Stimulated activated CD8-positive, alpha-beta memory T cell treated with anti-CD3 and anti-CD28 coated beads, Interleukin-4, amount 100 ng/mL, for 4 hours (primary cell): Measurements from ENCODE around the gene THYN1.
"Not testable (repeated sequence)": the region's sequence is repeated elsewhere in the genome, so short reads cannot be mapped to it uniquely, and the experiment has no call there.

Experiments
- DNase-seq, 2 donors: peaks; one replicate each; pipeline ENCODE4 v3.0.0-alpha.2; 2020; ENCODE audit warnings: low read depth in 2 of 2, low spot score in 1 of 2

THYN1 gene

GRCh38 chr11:134275534-134276395 lies 22.6 kb upstream of the THYN1 start, which contains the start of gene GLB1L3:
Gene GLB1L3 (plus strand): TSS chr11:134276379. CDS start chr11:134276741, 362 bp downstream.
- DNase-seq: peak; percentile 48 to 49

DNA sequence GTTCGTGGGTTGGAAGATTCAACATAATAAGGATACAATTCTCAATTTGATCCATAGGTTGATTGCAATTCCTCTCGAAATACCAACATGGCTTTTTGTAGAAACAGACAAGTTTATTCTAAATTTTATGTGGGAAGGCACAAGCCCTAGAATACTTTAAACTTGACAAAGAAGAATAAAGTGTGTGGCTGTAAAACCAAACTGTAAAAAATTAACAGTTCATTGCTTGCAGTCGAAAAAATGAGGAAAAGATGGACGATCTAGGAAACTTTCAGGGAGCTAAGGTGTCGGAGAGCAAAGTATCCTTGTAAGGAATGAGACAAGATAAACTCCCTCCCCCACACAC lies 22.0 kb upstream of the THYN1 start:
- no peak for DNase-seq

GRCh38 chr11:134273317-134273712 lies 20.2 kb upstream of the THYN1 start:
- DNase-seq: no peak

DNA sequence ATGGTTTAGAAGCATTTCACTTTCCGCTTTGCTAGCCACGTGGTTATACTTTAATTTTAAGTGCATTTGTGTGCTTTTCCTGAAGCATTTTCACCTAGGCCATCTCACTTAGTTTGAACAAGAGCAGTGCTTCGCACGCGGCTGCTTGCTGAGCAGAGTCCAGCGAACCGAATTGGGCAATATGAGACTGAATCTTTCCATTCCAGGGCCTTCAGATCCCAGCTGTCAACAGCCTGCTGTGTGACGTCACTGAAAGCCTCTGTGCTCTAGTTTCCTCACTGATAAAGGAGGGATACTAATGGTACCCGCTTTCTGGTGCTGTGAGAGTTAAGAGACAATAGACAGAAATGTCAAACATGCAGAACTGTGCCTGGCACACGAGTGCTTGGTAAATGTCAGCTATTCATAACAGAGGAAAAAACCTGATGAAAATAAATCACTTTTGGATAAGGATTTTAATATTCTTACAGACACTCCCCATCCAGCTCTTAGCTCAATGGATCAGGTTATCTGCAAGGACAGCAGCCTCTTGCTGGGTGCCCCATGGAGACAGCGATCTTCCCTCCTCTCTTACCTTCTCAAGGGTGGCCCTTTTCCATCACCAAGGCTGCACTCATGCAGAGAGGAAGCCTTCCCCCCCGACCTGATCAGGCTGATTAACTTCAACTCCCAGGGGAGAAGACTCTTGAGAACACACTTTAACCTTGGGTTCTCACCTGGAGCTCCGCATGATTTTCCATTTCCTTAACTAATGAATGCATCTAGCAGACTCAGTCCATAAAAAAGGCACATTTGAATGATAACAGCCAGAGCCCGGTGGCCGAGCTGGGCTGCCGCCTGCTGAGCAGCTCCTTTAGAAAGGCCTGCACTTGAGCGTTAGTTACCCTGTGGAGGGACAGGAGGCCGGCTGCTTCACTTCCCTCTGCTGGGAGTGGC lies 19.5 kb upstream of the THYN1 start:
- no peak for DNase-seq

DNA sequence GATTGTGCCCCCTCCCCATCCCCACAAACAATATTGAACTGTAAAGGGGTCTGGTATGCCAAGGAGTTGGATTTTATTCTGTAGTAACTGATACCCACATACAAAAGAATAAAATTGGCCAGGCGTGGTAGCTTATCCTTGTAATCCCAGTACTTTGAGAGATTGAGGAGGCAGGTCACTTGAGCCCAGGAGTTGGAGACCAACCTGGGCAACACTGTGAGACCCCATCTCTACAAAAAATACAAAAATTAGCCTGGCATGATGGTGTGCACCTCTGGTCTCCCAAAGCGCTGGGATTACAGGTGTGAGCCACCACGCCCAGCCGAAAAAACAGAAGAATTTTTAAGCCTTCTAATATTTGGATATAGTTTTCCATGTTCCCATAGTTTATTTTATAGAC lies 18.8 kb upstream of the THYN1 start:
- DNase-seq: no peak

- no peak for DNase-seq
Measured at GRCh38 chr11:134270250-134270714, 17.1 kb upstream of the THYN1 start.

GRCh38 chr11:134267966-134268365 lies 14.8 kb upstream of the THYN1 start:
- no peak for DNase-seq

GRCh38 chr11:134267461-134267860 lies 14.3 kb upstream of the THYN1 start:
- DNase-seq: no peak

DNA sequence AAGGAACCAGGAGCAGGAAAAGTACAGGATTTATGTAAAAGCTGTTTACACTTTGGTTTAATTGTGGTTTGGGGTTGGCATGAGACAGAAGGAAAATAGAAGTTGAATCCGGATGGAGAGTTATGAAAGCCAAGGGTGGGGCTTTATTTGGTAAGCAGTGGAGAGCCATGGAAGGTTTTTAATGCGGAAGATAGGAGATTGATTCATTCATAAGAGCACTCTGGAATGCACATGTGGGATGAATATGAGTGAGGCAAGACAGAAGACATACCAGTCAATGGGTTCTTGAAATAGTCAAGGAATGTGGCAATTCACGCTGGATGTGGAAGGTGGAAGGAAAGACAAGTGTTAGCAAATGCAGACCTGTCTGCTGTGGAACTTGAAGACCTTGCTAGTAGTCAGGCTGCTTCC lies 13.7 kb upstream of the THYN1 start:
- DNase-seq: no peak

- no peak for DNase-seq
Measured at GRCh38 chr11:134266440-134266839, 13.3 kb upstream of the THYN1 start.

GRCh38 chr11:134264966-134265764 lies 12.0 kb upstream of the THYN1 start:
- no peak for DNase-seq

DNA sequence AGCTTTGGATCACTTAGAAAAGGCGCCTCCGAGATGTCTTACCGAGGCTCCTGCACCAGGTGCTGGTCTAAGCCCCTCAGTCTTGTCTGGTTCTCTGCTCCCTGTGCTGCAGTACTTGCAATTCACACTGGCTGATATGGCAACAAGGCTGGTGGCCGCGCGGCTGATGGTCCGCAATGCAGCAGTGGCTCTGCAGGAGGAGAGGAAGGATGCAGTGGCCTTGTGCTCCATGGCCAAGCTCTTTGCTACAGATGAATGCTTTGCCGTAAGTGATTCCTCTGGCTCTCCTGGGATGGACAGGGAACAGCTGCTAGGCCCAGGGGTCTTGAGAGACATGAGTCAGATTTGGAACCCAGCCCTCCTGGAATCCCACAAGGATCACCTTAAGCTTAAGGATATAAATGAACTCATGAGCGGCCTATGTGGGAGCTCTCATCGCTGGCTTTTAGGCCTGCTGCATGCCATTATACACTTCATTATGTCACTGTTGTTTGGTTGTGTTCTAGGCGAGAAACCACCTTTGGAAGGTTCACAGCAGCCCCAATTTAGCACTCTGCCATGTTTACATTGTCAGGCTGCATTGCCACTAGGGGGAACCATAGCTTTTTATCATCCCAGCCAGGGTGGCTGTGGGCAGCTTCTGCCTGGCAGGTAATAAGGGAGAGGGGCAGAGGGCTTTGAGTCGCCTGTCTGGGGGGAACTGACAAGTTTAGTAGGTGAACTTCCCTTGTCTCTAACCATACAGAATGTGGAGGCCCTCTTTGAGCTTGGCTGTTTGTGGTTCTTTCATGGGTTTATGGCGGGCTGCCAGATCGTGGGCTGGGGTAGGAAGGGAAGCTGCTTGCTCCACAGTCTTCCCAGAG lies 8.7 kb upstream of the THYN1 start:
- DNase-seq: no peak

- DNase-seq: no peak
Measured at GRCh38 chr11:134260983-134261382, 7.8 kb upstream of the THYN1 start.

DNA sequence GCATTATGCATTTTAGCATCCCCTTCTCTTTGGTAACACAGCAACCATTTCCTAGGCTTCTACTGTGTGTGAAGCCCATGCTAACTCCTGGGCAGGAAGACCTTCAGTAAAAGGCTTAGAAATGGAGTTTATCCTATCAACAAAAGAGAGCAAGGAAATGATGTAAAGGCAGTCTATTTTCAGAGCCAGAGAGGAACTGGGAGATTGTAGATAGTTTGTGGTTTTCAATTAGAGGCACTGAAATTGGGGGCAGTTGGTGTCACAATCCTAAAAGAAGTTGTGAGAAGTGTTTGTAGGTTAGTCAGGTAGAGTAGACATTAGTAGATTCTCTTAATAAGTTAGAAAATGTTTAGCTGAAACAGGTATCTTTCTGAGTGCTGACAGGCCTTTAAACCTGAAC lies 7.4 kb upstream of the THYN1 start:
- no peak for DNase-seq

- no peak for DNase-seq
Measured at GRCh38 chr11:134258577-134258976, 5.4 kb upstream of the THYN1 start.

DNA sequence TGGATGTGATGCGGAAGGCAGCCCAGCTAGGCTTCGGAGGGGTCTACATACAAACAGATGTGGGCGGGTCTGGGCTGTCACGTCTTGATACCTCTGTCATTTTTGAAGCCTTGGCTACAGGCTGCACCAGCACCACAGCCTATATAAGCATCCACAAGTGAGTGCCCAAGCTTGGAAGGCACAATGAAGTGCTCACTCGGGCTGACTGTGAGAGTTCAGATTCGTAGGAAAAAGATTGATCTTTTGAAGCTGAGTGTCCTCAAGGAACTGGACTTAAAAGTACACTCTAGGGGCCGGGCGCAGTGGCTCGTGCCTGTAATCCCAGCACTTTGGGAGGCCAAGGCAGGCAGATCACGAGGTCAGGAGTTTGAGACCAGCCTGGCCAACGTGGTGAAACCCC lies 3.9 kb upstream of the THYN1 start:
- DNase-seq: no peak

DNA sequence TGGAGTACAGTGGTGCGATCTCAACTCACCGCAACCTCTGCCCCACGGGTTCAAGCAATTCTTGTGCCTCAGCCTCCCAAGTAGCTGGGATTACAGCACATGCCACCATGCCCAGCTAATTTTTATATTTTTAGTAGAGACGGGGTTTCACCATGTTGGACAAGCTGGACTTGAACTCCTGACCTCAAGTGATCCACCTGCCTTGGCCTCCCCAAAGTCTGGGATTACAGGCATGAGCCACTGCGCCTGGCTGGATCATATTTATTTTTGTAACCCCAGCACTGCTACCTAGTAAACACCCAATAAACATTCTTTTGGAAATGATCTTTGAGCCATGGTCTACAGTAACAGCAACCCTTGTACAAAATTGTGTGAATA lies 2.0 kb upstream of the THYN1 start:
- not testable (repeated sequence) for DNase-seq

GRCh38 chr11:134254433-134255183 lies 1.5 kb upstream of the THYN1 start:
- no peak for DNase-seq

DNA sequence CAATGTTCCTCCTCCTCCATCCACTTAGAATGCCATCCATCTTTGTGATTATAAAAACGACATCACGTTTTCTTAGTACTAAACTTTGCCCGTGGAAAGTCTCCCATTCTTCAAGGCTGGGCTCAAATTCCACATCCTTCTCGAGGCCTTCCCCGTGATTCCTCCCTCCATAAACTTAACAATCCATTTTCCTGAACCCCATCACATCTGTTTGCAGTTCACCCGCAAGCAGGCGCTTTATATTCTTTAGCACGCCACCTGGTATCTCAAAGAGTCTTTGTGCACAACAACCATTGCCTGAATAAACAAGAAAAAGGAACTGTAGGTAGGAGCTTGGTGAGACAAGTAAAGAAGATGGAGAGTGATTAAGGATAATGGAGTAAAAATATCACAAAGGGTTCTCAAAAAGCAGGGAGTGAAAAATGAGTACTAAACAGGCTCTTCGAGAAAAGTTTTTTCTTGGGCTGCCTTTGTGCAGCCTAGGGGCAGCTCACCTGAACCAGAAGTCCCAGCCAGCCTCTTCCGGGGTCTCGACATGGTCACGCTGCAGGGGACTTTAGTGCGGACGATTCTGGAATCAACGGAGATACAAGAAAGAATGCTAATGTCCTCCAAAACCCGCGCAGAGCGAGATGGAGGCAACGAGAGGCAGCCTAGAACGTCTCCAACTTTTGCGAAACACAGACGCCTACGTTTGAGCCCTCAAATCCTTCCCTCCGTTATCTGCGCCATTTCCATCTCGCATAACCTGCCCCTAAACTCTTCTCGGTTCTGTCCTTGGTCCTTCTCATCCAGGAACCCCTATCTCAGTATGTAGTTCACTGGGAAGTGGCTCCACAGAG lies 585 bp downstream of the THYN1 start:
- DNase-seq: no peak
